HG03571 (cell line): ENCODE results near the gene RAD51B.

Experiments
- ATAC-seq: cut with Tn5 transposase; IDR thresholded peaks from one replicate; pipeline ENCODE4 v1.9.1; 2021; ENCODE audit not compliant: unreplicated experiment

Gene RAD51B

GRCh38 chr14:68140076-68140741 lies 320.6 kb downstream of the RAD51B start:
- no peak for ATAC-seq

GRCh38 chr14:68140806-68141205 lies 321.2 kb downstream of the RAD51B start:
- ATAC-seq = no peak

GRCh38 chr14:68141281-68142088 lies 321.9 kb downstream of the RAD51B start:
- no peak for ATAC-seq

- no peak for ATAC-seq
Measured at GRCh38 chr14:68143341-68143841, 323.8 kb downstream of the RAD51B start.

GRCh38 chr14:68144051-68144681 lies 324.6 kb downstream of the RAD51B start:
- no peak for ATAC-seq

- no peak for ATAC-seq
Measured at GRCh38 chr14:68145036-68145435, 325.5 kb downstream of the RAD51B start.

- no peak for ATAC-seq
Measured at GRCh38 chr14:68145539-68145938, 326.0 kb downstream of the RAD51B start.

GRCh38 chr14:68146818-68147217 lies 327.2 kb downstream of the RAD51B start:
- no peak for ATAC-seq

- no peak for ATAC-seq
Measured at GRCh38 chr14:68147303-68147702, 327.7 kb downstream of the RAD51B start.

GRCh38 chr14:68148276-68148675 lies 328.7 kb downstream of the RAD51B start:
- no peak for ATAC-seq

- ATAC-seq = no peak
Measured at GRCh38 chr14:68148763-68149162, 329.2 kb downstream of the RAD51B start.

- no peak for ATAC-seq
Measured at GRCh38 chr14:68153275-68153674, 333.7 kb downstream of the RAD51B start.

GRCh38 chr14:68154275-68154674 lies 334.7 kb downstream of the RAD51B start:
- no peak for ATAC-seq

- ATAC-seq = no peak
Measured at GRCh38 chr14:68157971-68158371, 338.4 kb downstream of the RAD51B start.

- no peak for ATAC-seq
Measured at GRCh38 chr14:68158640-68159039, 339.1 kb downstream of the RAD51B start.

- no peak for ATAC-seq
Measured at GRCh38 chr14:68159701-68160633, 340.4 kb downstream of the RAD51B start.

GRCh38 chr14:68160779-68161546 lies 341.4 kb downstream of the RAD51B start:
- ATAC-seq = no peak

- ATAC-seq = no peak
Measured at GRCh38 chr14:68162887-68163286, 343.3 kb downstream of the RAD51B start.

GRCh38 chr14:68164711-68165113 lies 345.1 kb downstream of the RAD51B start:
- ATAC-seq = no peak

- no peak for ATAC-seq
Measured at GRCh38 chr14:68165274-68165843, 345.8 kb downstream of the RAD51B start.
